Mucosa of rectum (tissue), 2 donors: Measurements from ENCODE around the gene PEAK3.
"Not testable (repeated sequence)": the region's sequence is repeated elsewhere in the genome, so short reads cannot be mapped to it uniquely, and the experiment has no call there.

ENCODE experiments used
- H3K27ac ChIP-seq, 2 donors: one replicate each; pipeline ENCODE4 v1.7.0; 2013; ENCODE audit warnings: inconsistent platforms in 2 of 2, low read depth in 2 of 2, low read length in 2 of 2
- H3K27me3 ChIP-seq, 2 donors: one replicate each; pipeline ENCODE4 v1.7.0; 2013; ENCODE audit warnings: low read length in 2 of 2; ENCODE audit not compliant: control insufficient read depth in 2 of 2, insufficient read depth in 2 of 2
- H3K36me3 ChIP-seq, 2 donors: one replicate each; pipeline ENCODE4 v1.7.0; 2013; ENCODE audit warnings: low read length in 2 of 2; ENCODE audit not compliant: control insufficient read depth in 2 of 2, insufficient read depth in 2 of 2
- H3K4me1 ChIP-seq, 2 donors: one replicate each; pipeline ENCODE4 v1.7.0; 2013; ENCODE audit warnings: low read length in 2 of 2, mild to moderate bottlenecking in 1 of 2; ENCODE audit not compliant: control insufficient read depth in 2 of 2, insufficient read depth in 2 of 2
- H3K4me3 ChIP-seq, 2 donors: one replicate each; pipeline ENCODE4 v1.7.0; 2013; ENCODE audit warnings: low read length in 2 of 2
- H3K9ac ChIP-seq, 2 donors: one replicate each; pipeline ENCODE4 v1.7.0; 2013; ENCODE audit warnings: low read length in 2 of 2, low read depth in 1 of 2, mild to moderate bottlenecking in 1 of 2
- H3K9me3 ChIP-seq, 2 donors: one replicate each; pipeline ENCODE4 v1.7.0; 2013; ENCODE audit warnings: low read length in 2 of 2; ENCODE audit not compliant: control insufficient read depth in 2 of 2
- donor health status: healthy.
- donor health status: Normal muscosa, but diverticular disease.

The PEAK3 gene

GRCh38 chr19:2289714-2290435 is 7.9 kb upstream of the PEAK3 start:
- Histone ChIP-seq H3K9me3 (no peaks in the 10 kb centered on the region), H3K36me3 (no peaks in the 10 kb centered on the region), H3K9ac (peak overlapping the region in 1 of 2 donors; percentile 14), H3K27me3 (peaks cover 27 to 53% of the 10 kb centered on the region in 2 donors), H3K27ac (peak overlapping the region in 1 of 2 donors; percentile 76), H3K4me1 (peaks cover 0 to 17% of the 10 kb centered on the region in 2 donors), H3K4me3 (peak overlapping the region; percentile 49 to 64)

- H3K9ac ChIP-seq, result no peak overlapping the region
- peaks cover 0 to 16% of the 10 kb centered on the region in 2 donors for H3K4me1 ChIP-seq
- no peaks in the 10 kb centered on the region for H3K9me3 ChIP-seq
- H3K27ac ChIP-seq, result peak overlapping the region in 1 of 2 donors; percentile 76
- no peaks in the 10 kb centered on the region for H3K36me3 ChIP-seq
- H3K27me3 ChIP-seq, result peaks cover 25 to 50% of the 10 kb centered on the region in 2 donors
- peak overlapping the region in 1 of 2 donors; percentile 33 for H3K4me3 ChIP-seq
Measured at GRCh38 chr19:2288818-2289713, 7.1 kb upstream of the PEAK3 start.

GRCh38 chr19:2288338-2288817 is 6.4 kb upstream of the PEAK3 start:
- H3K27me3 ChIP-seq, result peaks cover 21 to 46% of the 10 kb centered on the region in 2 donors
- H3K27ac ChIP-seq, result peak overlapping the region in 1 of 2 donors; percentile 76
- H3K4me1 ChIP-seq, result peaks cover 0 to 14% of the 10 kb centered on the region in 2 donors
- H3K4me3 ChIP-seq, result no peak overlapping the region
- no peaks in the 10 kb centered on the region for H3K36me3 ChIP-seq
- H3K9me3 ChIP-seq, result no peaks in the 10 kb centered on the region
- no peak overlapping the region for H3K9ac ChIP-seq

- H3K36me3 ChIP-seq, result no peaks in the 10 kb centered on the region
- no peak overlapping the region for H3K27ac ChIP-seq
- peaks cover 0 to 14% of the 10 kb centered on the region in 2 donors for H3K4me1 ChIP-seq
- H3K4me3 ChIP-seq, result no peak overlapping the region
- H3K9ac ChIP-seq, result no peak overlapping the region
- H3K9me3 ChIP-seq, result no peaks in the 10 kb centered on the region
- H3K27me3 ChIP-seq, result peaks cover 21 to 46% of the 10 kb centered on the region in 2 donors
Measured at GRCh38 chr19:2287585-2288337, 5.8 kb upstream of the PEAK3 start.

- Histone ChIP-seq H3K27me3 (peaks cover 17 to 43% of the 10 kb centered on the region in 2 donors), H3K36me3 (no peaks in the 10 kb centered on the region)
Measured at GRCh38 chr19:2286402-2287140, 4.6 kb upstream of the PEAK3 start.

GRCh38 chr19:2283835-2284507 is 2.0 kb upstream of the PEAK3 start:
- Histone ChIP-seq H3K9ac (no peak overlapping the region), H3K36me3 (no peaks in the 10 kb centered on the region), H3K9me3 (no peaks in the 10 kb centered on the region), H3K4me1 (peaks cover 5 to 8% of the 10 kb centered on the region in 2 donors), H3K27ac (no peak overlapping the region), H3K27me3 (peaks cover 11 to 19% of the 10 kb centered on the region in 2 donors), H3K4me3 (no peak overlapping the region)

More at GRCh38 chr19:2286402-2287140, 4.6 kb upstream of the PEAK3 start:
- Histone ChIP-seq H3K9ac (no peak overlapping the region), H3K4me3 (no peak overlapping the region), H3K27ac (no peak overlapping the region), H3K4me1 (peaks cover 4 to 19% of the 10 kb centered on the region in 2 donors), H3K9me3 (no peaks in the 10 kb centered on the region)

- peaks cover 7 to 11% of the 10 kb centered on the region in 2 donors for H3K4me1 ChIP-seq
- H3K27me3 ChIP-seq, result peaks cover 6 to 10% of the 10 kb centered on the region in 2 donors
- H3K27ac ChIP-seq, result no peak overlapping the region
- H3K36me3 ChIP-seq, result no peaks in the 10 kb centered on the region
- H3K4me3 ChIP-seq, result no peak overlapping the region
- H3K9ac ChIP-seq, result no peak overlapping the region
- H3K9me3 ChIP-seq, result no peaks in the 10 kb centered on the region
Measured at GRCh38 chr19:2282862-2283237, 875 bp upstream of the PEAK3 start.

GRCh38 chr19:2281265-2282061 is 512 bp downstream of the PEAK3 start:
- Histone ChIP-seq H3K4me3 (peak overlapping the region; percentile 50), H3K4me1 (peaks cover 7 to 12% of the 10 kb centered on the region in 2 donors), H3K9ac (peak overlapping the region in 1 of 2 donors; percentile 14)
- H3K9me3 ChIP-seq, H3K27me3 ChIP-seq, H3K36me3 ChIP-seq, H3K27ac ChIP-seq: not testable (repeated sequence)
